ENCODE results near the gene GPATCH2. TPM values are rescaled to one million over a fixed set of nuclear protein-coding genes. Genes with fewer than 3 reads are reported as not detected.
A peak's percentile ranks its signal among the peaks of the same experiment; 100 is the strongest.

GPATCH2 gene
- total RNA-seq, 1 donor from 2014 or later, result 13.0 TPM

- H3K4me3 ChIP-seq (ENCODE audit: low read depth, low read length), result no peak overlapping the region
- TF ChIP-seq CTCF (conservative IDR thresholded peaks at IDR 0.05; ENCODE audit: low read depth, low read length), result no peak
- no peak for DNase-seq (ENCODE audit: low read depth)
Measured at GRCh38 chr1:217564207-217564606, 66.7 kb downstream of the GPATCH2 start.

- DNase-seq (ENCODE audit: low read depth), result no peak
- H3K4me3 ChIP-seq (ENCODE audit: low read depth, low read length), result no peak overlapping the region
- TF ChIP-seq CTCF (conservative IDR thresholded peaks at IDR 0.05; ENCODE audit: low read depth, low read length), result no peak
Measured at GRCh38 chr1:217563179-217563578, 67.7 kb downstream of the GPATCH2 start.

- no peak for TF ChIP-seq CTCF (conservative IDR thresholded peaks at IDR 0.05; ENCODE audit: low read depth, low read length)
- peak; percentile 60 for DNase-seq (ENCODE audit: low read depth)
- no peak overlapping the region for H3K4me3 ChIP-seq (ENCODE audit: low read depth, low read length)
Measured at GRCh38 chr1:217562229-217562878, 68.5 kb downstream of the GPATCH2 start.

GRCh38 chr1:217561446-217561845, 69.4 kb downstream of the GPATCH2 start:
- H3K4me3 ChIP-seq (ENCODE audit: low read depth, low read length), result no peak overlapping the region
- DNase-seq (ENCODE audit: low read depth), result no peak
- no peak for TF ChIP-seq CTCF (conservative IDR thresholded peaks at IDR 0.05; ENCODE audit: low read depth, low read length)

- DNase-seq (ENCODE audit: low read depth), result no peak
- TF ChIP-seq CTCF (conservative IDR thresholded peaks at IDR 0.05; ENCODE audit: low read depth, low read length), result no peak
- H3K4me3 ChIP-seq (ENCODE audit: low read depth, low read length), result no peak overlapping the region
Measured at GRCh38 chr1:217554849-217555248, 76.0 kb downstream of the GPATCH2 start.

- no peak for TF ChIP-seq CTCF (conservative IDR thresholded peaks at IDR 0.05; ENCODE audit: low read depth, low read length)
- DNase-seq (ENCODE audit: low read depth), result no peak
- no peak overlapping the region for H3K4me3 ChIP-seq (ENCODE audit: low read depth, low read length)
Measured at GRCh38 chr1:217553949-217554509, 76.9 kb downstream of the GPATCH2 start.
